NCI-H1694 (cell line): ENCODE data around the gene ST3GAL3.

ENCODE experiments used
- DNase-seq: peaks from one replicate; lab custom pipeline; 2025; lab: John Stamatoyannopoulos, UW

The ST3GAL3 gene

GRCh38 chr1:43879414-43879813, 172.1 kb downstream of the ST3GAL3 start:
- no peak for DNase-seq

- DNase-seq, result no peak
These were observed 172.7 kb downstream of the ST3GAL3 start for GRCh38 chr1:43879996-43880395.

GRCh38 chr1:43880604-43881003, 173.3 kb downstream of the ST3GAL3 start:
- DNase-seq, result no peak

DNA sequence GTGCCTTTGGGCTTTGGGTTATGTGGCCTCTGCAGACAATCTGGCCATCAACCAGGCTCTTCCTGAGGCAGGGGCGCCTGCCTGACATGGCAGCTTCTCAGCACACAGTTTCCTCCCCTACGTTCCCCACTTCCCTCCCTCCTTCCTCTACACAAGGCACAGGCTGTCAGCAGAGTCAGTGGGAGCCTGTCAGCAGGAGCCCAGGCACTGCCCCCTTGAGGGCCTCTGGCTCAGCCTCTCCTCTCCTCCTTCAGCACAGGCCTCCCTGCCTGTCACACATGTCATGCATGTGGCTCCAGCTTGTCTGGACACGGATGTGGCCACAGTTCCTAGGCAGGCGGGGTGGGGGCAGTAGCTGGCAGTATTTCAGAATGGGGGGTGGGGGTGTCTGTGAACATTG, 174.1 kb downstream of the ST3GAL3 start:
- no peak for DNase-seq

DNA sequence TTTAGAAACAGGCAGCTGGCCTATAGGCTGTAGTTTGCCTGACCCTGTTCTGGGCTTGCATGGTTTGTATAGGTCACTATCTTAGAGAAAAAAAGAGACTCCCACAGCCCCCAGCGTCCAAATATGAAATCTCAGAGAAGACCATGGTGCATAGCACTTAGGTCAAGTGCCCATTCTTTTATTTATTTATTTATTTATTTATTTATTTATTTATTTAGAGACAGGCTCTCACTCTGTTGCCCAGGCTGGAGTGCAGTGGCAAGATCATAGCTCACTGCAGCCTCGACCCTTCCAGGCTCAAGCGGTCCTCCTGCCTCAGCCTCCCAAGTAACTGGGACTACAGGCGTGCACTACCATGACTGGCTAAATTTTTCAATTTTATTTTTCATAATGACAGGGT, 175.4 kb downstream of the ST3GAL3 start:
- no peak for DNase-seq

DNA sequence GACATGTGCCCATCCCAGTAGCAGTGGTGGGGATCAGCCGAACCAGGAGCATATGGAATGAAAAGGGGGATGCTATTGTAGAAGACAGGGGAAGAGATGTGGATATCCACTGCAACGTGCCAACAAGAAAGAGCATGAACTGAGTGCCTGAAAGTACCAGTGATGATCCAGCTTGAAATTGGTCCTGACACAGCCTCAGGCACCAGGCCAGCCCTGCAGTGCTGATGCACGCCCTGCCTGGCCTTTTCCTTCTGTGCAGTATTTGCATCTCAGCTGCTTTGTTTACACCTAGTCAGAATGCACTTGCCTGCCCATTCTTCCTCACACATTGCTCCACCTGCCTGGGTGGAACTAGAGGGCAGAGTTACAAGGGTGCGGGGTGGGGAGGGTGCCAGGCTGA, 176.0 kb downstream of the ST3GAL3 start:
- no peak for DNase-seq

- DNase-seq, result no peak
These were observed 178.0 kb downstream of the ST3GAL3 start for GRCh38 chr1:43885279-43885801.

- DNase-seq, result no peak
These were observed 180.4 kb downstream of the ST3GAL3 start for GRCh38 chr1:43887748-43888147.

GRCh38 chr1:43890815-43891214, 183.5 kb downstream of the ST3GAL3 start:
- DNase-seq, result no peak

DNA sequence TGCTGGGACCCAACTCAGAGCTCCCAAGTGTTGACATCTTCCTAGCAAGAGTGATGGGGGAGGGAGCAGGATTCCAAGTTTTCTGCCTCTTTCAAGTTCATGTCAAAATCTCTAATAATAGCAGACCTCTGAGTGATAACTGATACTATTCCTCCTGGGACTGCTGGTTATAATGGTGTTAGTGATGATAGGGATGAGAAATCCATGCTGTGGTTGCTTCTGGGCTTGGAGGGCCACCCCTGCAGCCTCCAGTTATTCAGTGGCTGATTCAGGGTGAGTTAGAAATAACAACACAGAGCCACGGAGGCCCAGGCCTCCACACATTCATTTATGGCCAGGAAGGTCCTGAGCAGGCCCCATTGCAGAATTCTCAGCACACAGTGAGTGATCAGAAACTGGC, 185.7 kb downstream of the ST3GAL3 start:
- no peak for DNase-seq

- no peak for DNase-seq
These were observed 191.6 kb downstream of the ST3GAL3 start for GRCh38 chr1:43898981-43899380.

DNA sequence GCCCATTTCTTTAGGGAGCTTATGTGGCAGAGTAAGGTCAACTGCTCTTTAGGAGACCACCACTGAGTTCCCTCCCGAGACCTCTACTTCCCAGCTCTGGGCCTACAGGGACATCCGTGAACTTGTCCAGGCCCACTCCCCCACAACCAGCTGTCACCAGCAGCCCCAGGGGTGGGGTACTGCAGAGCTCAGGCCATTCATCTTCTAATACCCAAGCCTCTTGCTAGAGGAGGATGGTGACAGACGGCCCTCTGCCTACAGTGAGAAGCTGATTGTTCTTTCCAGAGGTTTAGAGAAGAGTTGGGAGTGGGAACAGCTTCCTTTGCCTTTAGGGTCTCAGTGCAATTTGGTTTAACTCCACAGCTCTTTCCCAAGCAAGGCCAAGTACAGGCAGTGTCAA, 193.1 kb downstream of the ST3GAL3 start:
- no peak for DNase-seq

GRCh38 chr1:43901196-43901961, 194.0 kb downstream of the ST3GAL3 start:
- no peak for DNase-seq

DNA sequence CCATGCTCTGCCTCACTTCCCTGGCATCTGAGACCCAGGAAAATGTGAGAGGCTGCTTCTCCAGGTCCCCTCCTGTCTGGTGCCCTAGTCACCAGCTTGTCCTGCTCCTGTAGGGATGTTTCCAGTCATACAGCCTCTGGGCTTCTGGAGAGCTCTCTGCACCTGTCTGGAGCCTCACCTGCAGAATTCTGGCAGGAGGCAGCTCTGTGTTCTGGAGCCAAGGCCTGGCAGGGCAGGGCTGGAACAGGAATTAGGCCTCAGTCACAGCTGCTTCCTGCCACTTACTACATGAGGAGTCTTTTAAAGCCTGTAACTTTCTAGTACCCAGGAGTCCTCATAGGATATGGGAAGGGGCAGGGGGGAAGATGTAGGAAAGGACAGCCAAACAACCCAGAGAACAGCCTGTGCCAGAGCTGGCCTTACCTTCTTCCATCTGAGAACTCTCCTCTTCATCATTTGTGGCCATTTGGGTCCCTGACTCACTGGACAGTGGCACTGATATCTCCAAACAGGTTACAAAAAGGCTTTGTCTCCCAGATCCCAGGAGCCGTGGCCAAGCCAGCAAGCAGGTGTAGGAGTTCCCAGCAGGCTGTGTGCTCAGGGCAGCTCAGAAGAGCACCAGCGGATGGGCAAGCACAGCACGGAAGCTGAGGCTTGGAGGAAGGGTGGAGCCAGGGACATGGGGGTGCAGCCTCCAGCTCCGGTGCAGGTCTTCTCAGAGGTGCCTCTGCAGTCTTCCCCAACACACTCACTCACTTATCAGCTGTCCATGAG, 194.9 kb downstream of the ST3GAL3 start:
- DNase-seq, result no peak

DNA sequence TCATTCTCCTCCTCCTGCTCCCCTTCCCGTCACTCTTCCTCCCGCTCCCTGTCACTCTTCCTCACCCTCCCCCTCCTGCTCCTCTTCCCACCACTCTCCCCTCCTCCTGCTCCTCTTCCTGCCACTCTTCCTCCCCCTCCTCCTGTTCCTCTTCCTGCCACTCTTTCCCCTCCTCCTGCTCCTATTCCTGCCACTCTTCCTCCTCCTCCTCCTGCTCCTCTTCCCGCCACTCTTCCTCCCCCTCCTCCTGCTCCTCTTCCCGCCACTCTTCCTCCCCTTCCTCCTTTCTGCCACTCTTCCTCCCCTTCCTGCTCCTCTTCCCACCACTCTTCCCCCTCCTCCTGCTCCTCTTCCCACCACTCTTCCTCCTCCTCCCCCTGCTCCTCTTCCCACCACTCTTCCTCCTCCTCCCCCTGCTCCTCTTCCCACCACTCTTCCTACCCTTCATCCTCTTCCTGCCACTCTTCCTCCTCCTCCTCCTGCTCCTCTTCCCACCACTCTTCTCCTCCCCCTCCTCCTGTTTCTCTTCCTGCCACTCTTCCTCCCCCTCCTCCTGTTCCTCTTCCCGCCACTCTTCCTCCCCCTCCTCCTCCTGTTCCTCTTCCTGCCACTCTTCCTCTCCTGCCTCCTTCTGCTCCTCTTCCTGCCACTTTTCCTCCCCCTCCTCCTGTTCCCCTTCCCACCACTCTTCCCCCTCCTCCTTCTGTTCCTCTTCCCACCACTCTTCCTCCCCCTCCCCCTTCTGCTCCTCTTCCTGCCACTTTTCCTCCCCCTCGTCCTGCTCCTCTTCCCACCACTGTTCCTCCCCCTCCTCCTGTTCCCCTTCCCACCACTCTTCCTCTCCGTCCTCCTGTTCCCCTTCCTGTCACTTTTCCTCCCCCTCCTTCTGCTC, 197.6 kb downstream of the ST3GAL3 start:
- no peak for DNase-seq

DNA sequence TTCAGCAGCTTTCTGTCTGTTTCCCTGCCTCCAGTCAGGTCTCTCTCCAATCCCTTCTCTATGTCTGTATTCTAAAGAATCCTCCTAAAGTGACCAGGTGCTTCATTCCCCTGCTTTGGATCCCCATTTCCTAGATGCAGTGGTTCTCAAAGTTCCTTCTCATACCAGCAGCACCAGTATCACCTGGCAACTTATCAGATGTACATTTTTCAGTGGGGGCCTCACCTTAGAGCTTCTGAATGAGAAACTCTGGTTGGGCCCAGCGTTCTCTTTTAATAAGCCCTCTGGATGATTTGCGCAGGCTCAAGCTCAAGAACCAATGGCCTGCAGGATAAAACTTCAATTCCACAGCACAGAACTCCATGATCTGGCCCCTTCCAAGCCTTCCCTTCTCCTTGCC, 200.9 kb downstream of the ST3GAL3 start:
- no peak for DNase-seq

- no peak for DNase-seq
These were observed 201.5 kb downstream of the ST3GAL3 start for GRCh38 chr1:43908858-43909257.

GRCh38 chr1:43910343-43910742, 203.0 kb downstream of the ST3GAL3 start:
- no peak for DNase-seq

- no peak for DNase-seq
These were observed 205.3 kb downstream of the ST3GAL3 start for GRCh38 chr1:43912607-43913006.

DNA sequence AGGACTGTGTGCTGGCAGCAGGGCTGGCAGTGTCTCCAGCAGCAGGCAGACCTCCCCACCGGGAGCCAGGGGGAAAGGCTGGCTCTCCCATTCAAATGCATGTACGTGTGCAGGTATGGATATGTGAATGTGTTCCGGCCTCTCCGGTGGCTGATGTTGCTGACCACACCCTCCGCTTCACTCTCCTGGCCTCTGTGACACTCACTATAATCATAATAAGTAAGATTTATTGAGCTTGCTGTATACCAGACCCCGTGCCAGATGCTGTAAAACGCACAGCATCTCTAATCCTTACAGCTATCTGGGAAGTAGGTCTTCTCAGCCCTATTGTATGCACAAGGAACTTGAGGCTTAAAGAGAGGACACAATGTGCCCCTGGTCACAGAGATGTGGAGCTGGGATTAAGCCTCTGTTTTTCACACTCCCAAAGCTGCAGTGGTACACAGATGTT, 205.7 kb downstream of the ST3GAL3 start:
- no peak for DNase-seq

DNA sequence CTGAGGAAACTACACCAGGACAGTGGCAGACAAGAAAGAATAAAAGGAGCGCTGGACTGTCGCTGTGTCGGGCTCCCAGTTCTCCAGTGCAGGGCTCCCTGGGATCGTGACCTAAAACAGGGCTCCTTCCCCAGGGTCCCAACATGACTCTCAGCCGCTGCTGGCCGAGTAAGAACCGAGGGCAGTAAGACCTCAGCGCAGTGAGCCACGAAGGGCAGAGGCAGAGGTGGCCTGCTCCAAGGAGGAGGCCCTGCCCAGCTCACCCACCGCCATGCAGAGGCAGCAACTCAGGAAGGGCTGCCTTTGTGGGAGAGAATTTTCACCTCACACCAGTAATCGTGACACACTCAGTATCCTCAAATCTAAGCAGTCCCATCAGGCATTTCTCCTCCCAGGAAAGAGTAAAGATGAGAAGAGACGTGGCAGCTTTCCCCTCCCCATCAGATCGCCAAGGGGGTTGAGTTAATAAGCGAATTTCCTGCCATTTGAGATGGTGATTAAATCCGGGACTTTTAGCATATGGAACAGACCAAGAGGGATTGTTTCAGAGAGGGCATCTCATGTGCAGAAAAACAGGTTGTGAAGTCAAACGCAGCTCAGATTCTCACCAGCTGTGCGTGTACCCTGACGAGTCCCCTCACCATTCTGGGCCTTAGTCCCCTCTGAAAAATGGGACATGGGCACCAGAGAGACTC, 206.5 kb downstream of the ST3GAL3 start:
- no peak for DNase-seq
